HG03571 (cell line): Measurements from ENCODE around the gene TNIK.
"Not testable (repeated sequence)": the region's sequence is repeated elsewhere in the genome, so short reads cannot be mapped to it uniquely, and the experiment has no call there.

Experiments
- ATAC-seq: cut with Tn5 transposase; IDR thresholded peaks from one replicate; pipeline ENCODE4 v1.9.1; 2021; ENCODE audit not compliant: unreplicated experiment

TNIK gene

DNA sequence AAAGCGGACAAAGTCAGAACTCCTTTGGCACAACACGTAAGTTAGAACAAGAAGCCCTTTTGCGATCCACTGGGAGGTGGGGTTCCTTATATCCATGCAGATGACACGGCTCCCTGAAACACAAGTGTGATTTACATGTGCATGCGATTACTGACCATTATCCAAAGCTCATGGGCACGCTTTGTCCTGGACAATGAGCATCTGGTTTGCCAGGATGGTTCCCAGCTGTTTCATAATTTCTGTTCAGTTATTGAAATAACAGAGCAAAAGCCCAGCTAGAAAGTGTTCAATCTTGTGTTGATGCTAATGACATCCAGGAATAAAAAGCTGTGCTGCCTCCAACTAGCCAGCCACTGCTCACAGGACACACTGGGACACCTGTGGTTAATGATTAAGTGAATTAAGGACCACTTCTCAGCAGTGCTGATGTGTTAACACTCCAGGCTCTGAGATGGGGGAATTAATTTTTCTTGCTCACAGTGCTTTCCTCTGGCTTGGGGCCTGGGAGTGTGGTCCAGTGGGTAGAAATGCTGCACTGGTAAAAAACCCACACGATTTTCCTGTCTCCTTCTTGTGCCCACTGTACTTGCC lies 310.6 kb downstream of the TNIK start:
- no peak for ATAC-seq

DNA sequence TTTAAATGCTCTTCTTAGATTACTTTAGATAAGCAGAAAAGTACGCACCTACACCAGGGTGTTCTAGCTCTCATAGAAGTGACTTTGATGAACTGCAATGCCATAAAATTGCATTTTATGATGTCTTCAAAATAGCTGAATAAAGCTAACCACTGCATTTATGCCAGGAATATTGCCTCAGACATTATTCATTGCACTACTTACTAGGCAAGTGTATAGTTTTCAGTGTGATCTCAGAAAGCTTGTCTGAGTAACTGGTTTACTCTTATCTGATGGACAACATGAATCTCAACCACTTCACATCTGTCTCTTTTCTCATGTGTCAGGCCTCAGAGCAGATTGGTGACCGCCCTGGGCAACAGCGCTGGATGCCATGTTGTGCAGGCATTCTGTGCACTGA lies 314.4 kb downstream of the TNIK start:
- ATAC-seq: no peak

DNA sequence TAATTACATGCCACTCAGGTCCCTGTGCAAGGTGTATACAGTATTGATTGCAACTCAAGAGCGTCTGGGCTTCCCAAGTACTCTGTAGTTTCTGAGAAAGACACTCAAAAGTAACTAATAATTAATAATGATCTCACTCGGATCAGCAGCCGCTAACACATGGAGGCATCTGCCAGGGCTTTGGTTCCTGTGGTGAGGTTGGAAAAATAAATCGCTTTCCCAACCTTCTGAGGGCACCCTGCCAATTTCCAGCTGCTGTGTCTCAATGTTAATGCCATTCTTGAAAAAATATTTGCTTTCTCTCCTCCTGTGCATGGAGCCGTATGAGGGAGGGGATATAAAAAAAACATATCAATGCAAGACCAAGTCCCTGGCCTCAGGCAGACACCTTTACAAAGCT lies 317.2 kb downstream of the TNIK start:
- no peak for ATAC-seq

DNA sequence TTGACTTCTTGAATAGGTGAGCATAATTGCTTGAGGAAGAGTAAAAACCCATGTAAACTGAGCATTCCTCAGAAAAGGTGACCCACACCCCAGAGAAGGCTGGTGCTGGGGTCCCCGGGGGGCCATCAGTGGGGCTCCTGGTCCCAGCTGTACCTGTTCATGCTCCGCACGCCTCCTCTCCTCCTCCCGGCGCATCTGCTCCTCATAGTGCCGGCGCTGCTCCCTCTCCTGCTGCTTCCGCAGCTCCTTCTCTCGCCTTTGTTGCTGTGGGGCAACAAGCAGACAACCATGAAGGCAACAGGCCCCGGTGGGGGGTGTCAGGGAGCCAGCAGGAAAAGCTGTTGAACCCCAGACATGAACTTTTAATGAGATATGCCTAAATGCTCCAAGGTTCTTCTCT lies 320.0 kb downstream of the TNIK start:
- ATAC-seq: no peak

DNA sequence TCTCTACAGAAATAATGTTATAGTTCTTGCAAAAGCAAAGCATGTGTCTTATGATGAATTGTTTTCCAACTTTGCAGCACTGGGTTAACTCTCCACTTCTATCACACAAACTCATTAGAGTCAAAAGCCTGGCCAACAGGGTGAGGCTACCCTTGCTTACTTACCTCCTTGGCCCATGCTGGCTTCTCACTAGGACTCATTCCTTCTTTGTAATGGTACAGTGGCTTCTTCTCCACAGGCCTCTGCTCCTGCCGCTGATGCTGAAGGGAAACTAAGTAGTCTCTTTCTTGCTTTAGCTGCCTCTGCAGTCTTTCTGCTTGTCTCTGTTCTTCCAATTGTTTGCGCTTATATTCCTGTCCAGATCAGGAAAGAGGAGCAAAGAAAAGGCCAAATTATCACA lies 322.2 kb downstream of the TNIK start:
- ATAC-seq: no peak

DNA sequence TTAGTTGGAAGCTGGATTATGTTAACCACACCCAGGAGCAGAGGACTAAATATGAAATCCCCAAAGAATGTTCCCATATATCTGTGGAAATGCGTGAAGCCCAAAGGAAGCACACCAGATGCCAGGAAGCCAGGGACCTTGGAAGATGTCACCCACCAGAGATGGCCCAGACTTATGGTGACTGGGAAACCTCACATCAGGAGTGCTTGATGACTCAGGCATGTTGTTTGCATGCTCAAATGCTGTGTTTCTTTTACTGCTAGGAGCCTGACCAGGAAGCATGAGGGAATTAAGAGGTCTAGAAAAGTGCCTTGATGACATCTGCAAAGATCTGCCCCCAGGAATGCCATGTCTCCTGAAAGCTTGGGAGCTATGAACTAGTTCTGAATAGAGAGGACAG lies 324.7 kb downstream of the TNIK start:
- ATAC-seq: no peak

DNA sequence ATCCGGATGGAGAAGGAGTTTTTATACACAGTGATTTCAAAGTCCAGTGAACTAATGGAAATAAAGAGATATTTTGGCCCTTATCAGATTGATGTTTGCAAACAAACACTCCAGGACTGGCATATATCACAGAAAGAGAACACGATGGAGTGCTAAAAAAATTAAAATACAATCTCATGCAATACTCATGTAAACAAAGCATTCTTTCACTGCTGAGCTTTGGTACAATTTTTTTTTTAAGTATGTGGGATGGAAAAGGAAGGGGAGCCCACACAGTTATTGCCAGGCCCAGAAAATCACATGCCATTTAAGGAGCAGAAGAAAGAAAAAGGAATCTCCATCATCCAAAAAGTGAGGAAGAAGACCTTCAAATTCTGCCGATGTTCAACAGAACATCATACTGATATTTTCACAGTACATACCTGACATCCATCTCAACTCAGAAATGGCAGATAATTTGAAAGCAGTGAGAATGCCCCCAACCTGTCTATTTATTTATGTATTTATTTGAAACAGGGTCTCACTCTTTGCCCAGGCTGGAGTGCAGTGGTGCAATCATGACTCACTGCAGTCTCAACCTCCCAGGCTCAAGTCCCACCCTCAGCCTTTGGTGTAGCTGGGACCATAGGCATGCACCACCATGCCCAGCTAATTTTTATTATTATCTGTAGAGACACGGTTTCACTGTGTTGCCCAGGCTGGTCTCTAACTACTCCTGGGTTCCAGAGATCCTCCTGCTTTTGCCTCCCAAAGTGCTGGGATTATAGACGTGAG lies 326.2 kb downstream of the TNIK start:
- ATAC-seq: no peak

DNA sequence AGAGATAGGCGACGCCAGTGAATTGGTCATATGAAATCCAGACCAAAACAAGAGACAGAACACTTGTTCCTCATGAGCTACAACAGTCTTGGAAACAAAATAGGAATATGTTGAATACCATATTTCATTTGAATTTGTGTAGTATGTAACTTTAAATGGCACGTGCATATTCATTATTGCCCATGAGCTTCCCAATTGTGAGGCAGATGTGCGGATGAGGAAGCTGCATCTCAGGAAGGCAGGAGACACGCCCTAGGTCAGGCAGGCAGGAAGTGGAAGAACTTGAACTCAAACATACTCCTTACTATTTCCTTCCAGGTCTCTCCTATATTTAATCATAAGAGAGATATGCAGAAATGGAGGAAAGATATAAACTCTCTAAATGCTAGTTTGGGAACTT lies 326.9 kb downstream of the TNIK start:
- no peak for ATAC-seq

DNA sequence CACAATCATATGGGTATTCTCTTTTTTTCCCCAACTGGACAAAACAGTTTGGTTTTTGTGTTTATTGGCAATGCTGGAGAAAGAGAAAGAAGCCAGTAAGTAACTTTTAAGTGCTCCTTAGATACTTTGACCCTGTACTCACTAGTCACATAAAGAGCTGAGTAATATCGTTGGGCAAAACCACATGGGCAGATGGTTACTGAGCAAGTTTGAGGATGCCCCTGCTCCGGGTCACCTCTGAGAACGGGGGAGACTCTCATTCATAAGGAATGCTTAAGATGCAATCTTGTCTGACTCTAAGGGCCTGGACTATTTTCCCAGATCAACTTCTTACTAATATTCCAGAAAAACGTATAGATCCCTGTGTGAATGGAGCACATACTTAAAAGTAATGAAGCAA lies 327.3 kb downstream of the TNIK start:
- no peak for ATAC-seq

DNA sequence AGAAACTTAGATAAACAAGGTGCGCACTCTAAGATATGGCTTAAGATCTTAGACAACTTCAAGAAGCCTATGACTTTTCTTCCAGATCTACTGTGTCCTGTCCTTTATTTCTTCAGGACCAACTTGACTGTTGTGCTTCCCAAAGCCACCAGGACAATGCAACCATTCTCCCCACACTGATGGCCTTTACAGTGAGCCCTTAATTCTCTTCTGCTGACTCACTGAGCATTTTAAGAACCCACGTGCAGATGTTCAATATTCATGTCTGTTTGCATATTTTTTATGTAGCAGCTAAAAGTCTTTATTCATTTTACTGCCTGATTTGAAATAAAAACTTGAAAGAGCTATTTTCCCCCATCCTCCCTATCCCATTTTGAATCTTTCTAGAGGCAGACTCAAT lies 330.4 kb downstream of the TNIK start:
- no peak for ATAC-seq

DNA sequence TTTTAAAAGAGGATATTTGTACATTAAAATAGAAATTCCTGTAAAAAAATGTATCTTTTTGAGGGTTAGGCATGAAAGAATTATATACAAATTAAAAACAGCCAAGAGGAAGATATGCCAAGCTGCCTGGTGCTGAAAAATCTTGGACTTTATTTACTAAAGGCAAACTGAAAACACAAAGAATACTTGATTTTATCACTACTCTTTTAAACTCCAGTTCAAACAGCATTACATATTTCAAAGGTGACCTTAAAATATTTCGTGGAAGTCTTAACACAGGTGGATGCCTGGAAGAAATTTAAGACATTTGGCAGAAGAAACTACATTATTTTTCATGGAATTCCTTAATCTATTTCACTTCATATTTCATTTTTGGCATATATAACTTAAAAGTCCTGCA lies 332.6 kb downstream of the TNIK start:
- no peak for ATAC-seq

DNA sequence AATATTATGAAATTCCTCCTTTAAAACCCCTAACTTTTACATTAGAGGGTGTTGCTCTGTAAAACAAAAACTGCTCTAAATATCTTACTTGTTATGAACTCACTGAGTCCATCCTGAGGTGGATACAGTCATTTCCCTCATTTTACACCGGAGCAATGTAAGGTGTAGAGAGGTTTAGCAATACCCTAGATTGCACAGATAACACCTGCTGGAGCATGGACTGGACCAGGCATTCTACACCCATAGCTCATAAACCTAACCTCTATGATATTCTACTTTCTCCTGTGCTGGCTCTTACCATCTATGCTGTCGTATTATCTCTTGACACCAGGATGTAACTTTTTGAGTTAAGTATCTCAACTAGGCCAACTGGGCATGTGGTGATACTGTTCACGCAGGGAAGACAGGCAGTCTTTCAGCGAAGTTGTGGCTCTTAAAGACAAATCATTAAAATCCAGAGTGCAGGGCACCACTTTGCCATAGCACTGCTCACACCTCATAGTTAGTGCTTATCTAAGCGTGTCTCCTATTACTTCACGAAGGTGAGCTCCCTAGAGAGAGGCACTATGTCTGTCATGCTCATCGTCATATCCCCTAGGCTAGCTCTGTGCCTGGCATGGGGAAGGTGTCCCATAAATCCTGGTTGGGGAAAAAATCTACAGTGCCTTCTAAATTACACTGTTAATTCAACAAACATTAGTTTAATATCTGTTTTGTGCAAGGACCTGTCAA lies 333.6 kb downstream of the TNIK start:
- no peak for ATAC-seq

DNA sequence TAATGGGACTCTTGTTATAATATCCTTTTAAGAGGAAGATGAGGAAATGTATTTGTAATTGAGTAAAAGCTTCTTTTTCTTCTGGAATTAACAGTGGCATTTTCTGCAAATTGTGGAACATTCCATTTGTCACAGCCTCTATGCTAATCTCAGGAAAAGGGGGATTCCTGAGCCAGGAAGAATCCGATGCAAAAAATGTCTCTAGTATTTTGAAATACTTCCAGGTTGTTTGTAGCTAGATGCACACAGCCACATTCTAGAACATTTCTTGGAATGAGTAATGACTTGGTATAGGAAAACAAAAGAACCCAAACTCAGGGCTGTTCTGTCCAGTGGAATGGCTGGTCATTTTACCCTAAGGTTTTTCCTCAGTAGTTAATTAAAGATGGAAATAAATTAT lies 335.2 kb downstream of the TNIK start:
- no peak for ATAC-seq

DNA sequence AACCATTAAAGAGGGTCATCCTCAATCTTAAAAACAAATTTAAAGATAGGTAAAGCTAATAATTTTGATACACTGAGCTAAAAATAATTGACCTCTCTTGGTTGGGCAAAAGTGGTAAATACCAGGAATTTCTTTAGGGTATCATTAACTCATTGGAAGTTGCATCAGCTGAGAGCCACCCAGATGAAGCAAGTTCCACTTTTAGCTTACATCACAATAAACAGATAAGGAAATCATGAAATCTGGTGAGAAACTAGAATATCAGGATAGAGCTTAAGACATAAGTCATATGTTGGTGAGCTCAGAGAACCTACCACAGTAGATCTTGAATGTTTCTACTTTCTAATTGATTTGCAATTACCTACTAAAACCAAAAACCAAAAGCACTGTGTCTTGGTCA lies 336.3 kb downstream of the TNIK start:
- ATAC-seq: no peak

DNA sequence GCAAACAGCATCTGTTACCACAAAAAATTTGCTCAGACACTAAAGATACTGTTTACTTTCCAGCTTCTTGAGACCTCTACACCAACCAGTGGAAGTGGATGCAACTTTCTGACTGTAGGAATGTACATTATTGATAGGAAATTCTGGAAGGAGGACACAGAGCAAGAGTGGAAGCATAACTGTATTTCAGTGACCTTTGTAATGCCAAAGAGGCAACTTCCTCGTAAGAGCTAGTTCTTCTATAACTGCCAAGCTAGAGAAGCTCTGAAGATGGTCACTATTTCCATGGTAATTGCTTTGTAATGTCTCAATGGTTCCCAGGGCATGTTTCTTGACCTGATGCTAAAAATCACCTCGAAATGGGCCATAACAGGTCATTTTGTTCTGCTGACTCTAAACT lies 337.3 kb downstream of the TNIK start:
- no peak for ATAC-seq

DNA sequence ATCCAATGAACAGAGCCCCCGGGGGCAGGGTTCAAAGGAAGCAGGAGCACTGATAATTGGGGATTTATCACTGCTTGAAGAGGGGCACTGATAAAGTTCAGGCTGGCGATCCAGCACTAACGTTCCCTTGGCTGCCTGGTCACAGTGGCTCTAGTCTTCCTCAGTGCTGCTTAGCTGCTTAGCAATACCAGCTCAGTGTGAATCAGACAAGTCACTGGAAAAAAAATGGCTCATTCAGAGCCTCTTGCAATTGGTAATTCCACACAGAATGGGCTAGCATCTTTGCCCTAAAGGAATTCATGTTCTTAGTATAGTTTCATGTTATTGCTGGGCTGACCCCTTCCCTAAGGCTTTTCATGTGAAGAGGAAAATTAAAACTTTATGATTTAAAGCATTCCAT lies 338.0 kb downstream of the TNIK start:
- no peak for ATAC-seq

DNA sequence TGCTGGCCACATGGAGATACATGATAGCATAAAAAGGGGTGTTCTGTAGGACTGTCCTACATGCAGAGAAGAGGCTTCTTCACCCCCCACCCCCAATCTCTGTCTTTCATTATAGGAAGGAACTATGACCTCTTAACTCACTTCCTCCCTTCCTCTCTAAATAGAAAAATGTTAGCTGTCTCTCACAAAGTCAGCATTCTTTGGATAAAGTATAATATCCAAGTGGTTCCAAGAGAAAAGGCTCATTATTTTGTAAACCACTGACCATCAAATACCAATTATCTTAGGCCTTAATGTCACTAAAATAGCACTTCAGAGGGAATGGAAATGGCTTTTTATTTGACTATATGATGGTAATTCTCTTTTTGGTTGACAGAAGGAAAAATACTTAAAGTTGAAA lies 338.4 kb downstream of the TNIK start:
- ATAC-seq: no peak

DNA sequence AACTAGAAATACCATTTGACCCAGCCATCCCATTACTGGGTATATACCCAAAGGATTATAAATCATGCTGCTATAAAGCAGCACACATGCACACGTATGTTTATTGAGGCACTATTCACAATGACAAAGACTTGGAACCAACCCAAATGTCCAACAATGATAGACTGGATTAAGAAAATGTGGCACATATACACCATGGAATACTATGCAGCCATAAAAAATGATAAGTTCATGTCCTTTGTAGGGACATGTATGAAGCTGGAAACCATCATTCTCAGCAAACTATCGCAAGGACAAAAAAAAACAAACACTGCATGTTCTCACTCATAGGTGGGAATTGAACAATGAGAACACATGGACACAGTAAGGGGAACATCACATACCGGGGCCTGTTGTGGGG lies 340.8 kb downstream of the TNIK start:
- ATAC-seq: not testable (repeated sequence)

DNA sequence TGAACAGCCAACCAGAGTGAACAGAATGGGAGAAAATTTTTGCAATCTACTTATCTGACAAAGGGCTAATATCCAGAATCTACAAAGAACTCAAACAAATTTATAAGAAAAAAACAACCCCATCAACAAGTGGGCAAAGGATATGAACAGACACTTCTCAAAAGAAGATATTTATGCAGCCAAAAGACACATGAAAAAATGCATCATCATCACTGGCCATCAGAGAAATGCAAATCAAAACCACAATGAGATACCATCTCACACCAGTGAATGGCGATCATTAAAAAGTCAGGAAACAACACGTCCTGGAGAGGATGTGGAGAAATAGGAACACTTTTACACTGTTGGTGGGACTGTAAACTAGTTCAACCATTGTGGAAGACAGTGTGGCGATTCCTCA lies 341.2 kb downstream of the TNIK start:
- not testable (repeated sequence) for ATAC-seq

DNA sequence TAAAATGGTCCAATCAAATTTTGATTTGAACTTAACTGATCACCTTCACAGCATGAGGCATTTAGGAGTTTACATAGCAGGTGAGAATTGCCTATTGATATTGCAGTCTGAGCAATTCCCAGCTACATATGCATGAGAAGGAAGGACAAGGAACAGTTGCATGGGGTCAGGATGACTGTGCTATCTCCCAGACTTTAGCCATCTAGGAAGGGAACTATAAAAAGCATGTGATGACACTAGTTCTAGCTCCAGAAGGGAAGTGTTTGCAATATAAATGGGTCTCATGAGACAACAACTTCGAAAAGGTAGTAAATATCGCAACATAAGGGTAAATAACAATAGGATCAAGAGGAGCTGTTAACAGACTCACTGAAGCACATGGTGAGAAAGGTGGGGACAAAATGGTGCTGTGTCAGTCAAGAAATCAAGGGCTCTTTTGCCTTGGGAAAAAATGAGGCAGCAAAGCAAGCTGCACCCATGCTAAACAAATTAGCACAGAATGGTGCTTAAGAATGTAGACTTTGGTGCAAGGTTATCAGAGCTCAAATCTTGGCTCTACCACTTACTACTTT lies 343.3 kb downstream of the TNIK start:
- ATAC-seq: no peak

DNA sequence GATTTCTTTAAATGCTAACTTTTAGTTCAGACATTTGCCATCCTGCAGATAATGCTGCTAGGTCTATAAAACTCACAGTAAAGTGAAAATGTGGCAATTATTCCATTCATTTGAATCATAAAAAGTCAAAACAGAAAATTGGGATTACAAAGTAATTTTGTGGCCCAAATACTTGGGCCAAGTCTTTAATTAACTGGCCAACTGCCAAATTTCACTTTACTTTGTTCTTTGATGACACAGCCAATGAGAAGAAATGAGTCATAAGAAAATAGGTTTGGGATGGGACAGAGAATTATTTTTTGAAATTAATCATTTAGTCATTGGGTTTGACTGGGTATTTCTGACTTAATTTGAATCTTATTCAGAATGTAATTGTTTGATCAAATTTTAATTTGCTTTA lies 343.8 kb downstream of the TNIK start:
- no peak for ATAC-seq

DNA sequence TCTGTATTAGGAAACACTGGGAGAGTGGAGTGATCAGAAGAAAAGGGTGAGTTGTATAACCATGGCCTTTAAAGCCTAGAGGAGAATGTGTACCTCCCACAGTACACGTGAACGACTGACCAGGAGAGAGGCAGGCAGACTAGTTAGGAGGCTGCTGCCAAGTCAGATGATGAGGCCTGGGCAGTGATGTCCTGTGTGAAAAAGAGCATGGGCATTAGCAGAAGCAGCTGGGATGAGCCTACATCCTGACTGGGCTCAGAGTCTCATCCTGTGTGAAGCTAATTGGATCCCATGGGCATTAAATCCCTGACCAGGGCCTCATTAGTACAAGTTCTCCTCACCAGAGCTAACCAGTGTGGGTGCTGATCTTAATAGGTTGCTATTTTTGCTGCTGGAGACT lies 344.5 kb downstream of the TNIK start:
- no peak for ATAC-seq
